GM23248 (cell line): ENCODE data around the gene ACE. TPM values are rescaled to one million over a fixed set of nuclear protein-coding genes. Genes with fewer than 3 reads are reported as not detected.

Experiments
- DNase-seq: peaks from one replicate; pipeline ENCODE4 v3.0.0-alpha.2; 2015
- H2AFZ ChIP-seq: fragments of 200-600 bp; sonication (generic); 2 replicates; pipeline ENCODE4 v1.6.1; 2016; ENCODE audit warnings: antibody characterized with exemption
- H3F3A ChIP-seq: fragments of 200-600 bp; sonication (generic); 2 replicates; pipeline ENCODE4 v1.6.1; 2016; ENCODE audit warnings: mild to moderate bottlenecking, antibody characterized with exemption, mixed run types; ENCODE audit not compliant: insufficient read depth
- H3K27ac ChIP-seq: fragments of 200-600 bp; sonication (generic); 2 replicates; pipeline ENCODE4 v1.5.1; 2016; ENCODE audit warnings: mild to moderate bottlenecking
- H3K27me3 ChIP-seq: fragments of 200-600 bp; sonication (generic); replicated peaks from 2 replicates; pipeline ENCODE4 v1.6.1; 2016; ENCODE audit warnings: mild to moderate bottlenecking; ENCODE audit not compliant: insufficient read depth
- H3K36me3 ChIP-seq: fragments of 200-600 bp; sonication (generic); 2 replicates; pipeline ENCODE4 v1.6.1; 2016; ENCODE audit warnings: low read depth, mild to moderate bottlenecking
- H3K4me1 ChIP-seq: fragments of 200-600 bp; sonication (generic); 2 replicates; pipeline ENCODE4 v1.6.1; 2016; ENCODE audit warnings: mild to moderate bottlenecking; ENCODE audit not compliant: insufficient read depth
- H3K4me2 ChIP-seq: fragments of 200-600 bp; sonication (generic); one replicate; pipeline ENCODE4 v1.6.1; 2016; ENCODE audit warnings: mild to moderate bottlenecking; ENCODE audit not compliant: unreplicated experiment
- H3K4me3 ChIP-seq: fragments of 200-600 bp; sonication (generic); 2 replicates; pipeline ENCODE4 v1.5.1; 2016; ENCODE audit warnings: mild to moderate bottlenecking
- H3K79me2 ChIP-seq: fragments of 200-600 bp; sonication (generic); 2 replicates; pipeline ENCODE4 v1.6.1; 2016; ENCODE audit warnings: mild to moderate bottlenecking; ENCODE audit not compliant: insufficient read depth
- H3K9ac ChIP-seq: fragments of 200-600 bp; sonication (generic); 2 replicates; pipeline ENCODE4 v1.6.1; 2016; ENCODE audit warnings: mild to moderate bottlenecking
- H3K9me2 ChIP-seq: fragments of 200-600 bp; sonication (generic); 2 replicates; pipeline ENCODE4 v1.6.1; 2016; ENCODE audit warnings: mixed run types, mild to moderate bottlenecking, moderate library complexity; ENCODE audit not compliant: insufficient read depth
- H3K9me3 ChIP-seq: fragments of 200-600 bp; sonication (generic); one replicate; pipeline ENCODE4 v1.6.1; 2017; ENCODE audit warnings: low read depth
- H4K20me1 ChIP-seq: fragments of 200-600 bp; sonication (generic); 2 replicates; pipeline ENCODE4 v1.6.0; 2016; ENCODE audit not compliant: insufficient read depth
- EZH2 ChIP-seq: fragments of 200-600 bp; sonication (generic); IDR thresholded peaks from 2 replicates; pipeline ENCODE4 v1.6.1; 2018; ENCODE audit warnings: antibody characterized with exemption, mild to moderate bottlenecking; ENCODE audit not compliant: insufficient read depth, poor library complexity, severe bottlenecking
- EZH2phosphoT487 ChIP-seq: fragments of 200-600 bp; sonication (generic); IDR thresholded peaks from 2 replicates; pipeline ENCODE4 v1.6.1; 2018; ENCODE audit warnings: antibody characterized with exemption, moderate library complexity, mild to moderate bottlenecking, low read depth; ENCODE audit not compliant: insufficient read depth
- WGBS, 2 experiments: methylation state at CpG; one replicate each; pipeline ENCODE4 v1.1.6; 2015 to 2017; ENCODE audit warnings: low lambda C conversion rate in 2 of 2, low coverage in 1 of 2; ENCODE audit errors: missing lambda C conversion rate in 2 of 2; 5-methylcytosine and 5-hydroxymethylcytosine counted together
- in situ Hi-C: fragments of 300-500 bp; cut with MboI; formaldehyde crosslinking; loops from 2 replicates; pipeline ENCODE4 v1.15.0; 2020
- polyA plus RNA-seq: library from polyadenylated mRNA; unstranded; fragments of >200 nt; fragmentation: Nextera tagmentation; extraction: Ambion mirVana; gene quantifications from 2 replicates; pipeline ENCODE4 v1.2.1, GENCODE V29; 2016
- total RNA-seq: library from RNA; depleted of rRNA; stranded (reverse); fragments of >200 nt; shearing (Covaris generic); gene quantifications from 2 replicates; pipeline ENCODE4 v1.2.3, GENCODE V29; 2014

Gene ACE
- total and polyA plus RNA-seq, 2 experiments from 2014 or later = 2.2 to 3.4 TPM

DNA sequence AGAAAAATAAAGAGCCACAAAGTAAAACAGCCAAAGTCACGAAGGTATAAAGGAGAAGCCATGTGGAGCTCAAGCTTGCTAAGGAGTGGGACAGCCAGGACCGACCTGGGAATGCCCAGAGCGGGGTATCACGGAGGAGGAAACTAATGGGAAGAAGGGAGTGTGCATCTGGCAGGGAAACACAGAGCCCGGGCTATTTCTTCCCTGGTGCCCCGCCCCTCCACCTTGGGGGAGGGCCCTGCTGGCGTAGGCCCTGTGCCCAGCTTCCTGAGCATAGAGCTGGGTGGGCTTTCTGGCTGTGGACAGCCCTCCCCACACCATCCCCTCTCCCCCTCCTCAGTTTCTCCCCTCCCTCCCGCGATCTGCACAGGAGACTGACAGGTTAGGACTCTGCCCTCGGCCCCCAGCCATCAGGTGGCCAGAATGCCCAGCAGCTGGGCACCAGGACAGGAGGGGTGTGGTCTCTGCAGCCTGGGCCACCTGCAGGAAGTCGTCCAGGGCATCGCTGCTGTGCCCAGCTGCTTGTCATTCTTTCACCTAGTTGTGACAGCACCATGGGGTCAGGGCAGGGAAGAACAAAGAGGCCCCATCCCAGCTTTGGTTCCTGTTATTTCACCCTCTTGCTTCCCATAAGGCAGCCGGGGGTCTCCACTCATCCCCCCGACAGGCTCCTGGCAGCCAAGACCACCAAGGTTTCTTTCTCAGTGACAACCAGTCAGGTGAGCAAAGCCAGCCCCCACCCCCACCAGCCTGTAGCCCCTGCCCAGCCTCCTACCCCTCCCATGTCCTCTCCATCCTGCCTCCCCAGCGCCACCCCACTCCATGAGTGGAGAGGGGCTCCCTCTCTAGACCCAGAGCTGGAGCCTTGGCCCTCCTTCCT, 66.3 kb downstream of the ACE start:
- H3K4me3 ChIP-seq = no peak overlapping the region
- in situ Hi-C loops = no loop called here
- H3K36me3 ChIP-seq = no peaks in the 10 kb centered on the region
- 30 to 33% methylated on average over 12 to 15 of the region's 15 CpGs for WGBS, 2 experiments
- no peak for DNase-seq
- H3K4me1 ChIP-seq = no peaks in the 10 kb centered on the region
- no peaks in the 10 kb centered on the region for H3K9me2 ChIP-seq
- H3K9me3 ChIP-seq = no peaks in the 10 kb centered on the region
- no peak overlapping the region for H3K9ac ChIP-seq
- TF ChIP-seq EZH2 = no peak
- TF ChIP-seq EZH2phosphoT487 = no peak
- no peaks in the 10 kb centered on the region for H3F3A ChIP-seq
- no peak overlapping the region for H2AFZ ChIP-seq
- no peaks in the 10 kb centered on the region for H3K79me2 ChIP-seq
- no peaks in the 10 kb centered on the region for H4K20me1 ChIP-seq
- no peak overlapping the region for H3K27ac ChIP-seq
- H3K4me2 ChIP-seq = no peak overlapping the region
- peaks cover 13% of the 10 kb centered on the region for H3K27me3 ChIP-seq

DNA sequence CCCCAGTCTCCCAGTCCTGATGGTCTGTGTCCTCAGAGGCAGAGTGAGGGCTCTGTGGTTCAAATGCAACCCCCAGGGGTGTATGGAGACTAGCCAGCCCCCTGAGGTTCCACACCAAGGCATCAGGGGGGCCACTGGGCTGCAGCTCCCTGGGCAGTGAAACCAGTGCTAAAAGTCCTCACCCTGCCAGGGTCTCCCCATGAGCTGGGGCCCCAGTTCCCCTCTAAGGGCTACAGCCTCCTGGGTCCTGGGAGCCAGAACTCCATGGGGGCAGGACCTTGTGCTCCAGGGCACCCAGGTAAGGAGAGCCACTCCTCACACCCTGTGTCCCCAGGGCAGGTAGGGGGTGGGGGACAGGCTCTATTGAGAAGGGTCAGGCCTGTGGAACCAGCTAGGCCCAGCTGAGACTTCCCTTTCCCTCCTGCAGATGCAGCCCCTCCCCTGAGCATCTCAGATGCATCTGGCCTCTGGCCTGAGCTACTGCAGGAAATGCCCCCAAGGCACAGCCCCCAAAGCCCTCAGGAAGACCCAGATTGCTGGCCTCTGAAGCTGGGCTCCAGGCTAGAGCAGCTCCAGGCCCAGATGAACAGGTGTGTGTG, 67.1 kb downstream of the ACE start:
- Histone ChIP-seq H3K4me1 (no peaks in the 10 kb centered on the region), H3K9me2 (no peaks in the 10 kb centered on the region), H3K79me2 (no peaks in the 10 kb centered on the region), H3K4me3 (no peak overlapping the region), H3K36me3 (no peaks in the 10 kb centered on the region), H3K27me3 (peaks cover 6% of the 10 kb centered on the region; the same call in 1 of the 2 replicates), H3K4me2 (no peak overlapping the region), H3K27ac (no peak overlapping the region), H3K9me3 (no peaks in the 10 kb centered on the region), H4K20me1 (no peaks in the 10 kb centered on the region), H3K9ac (no peak overlapping the region), H3F3A (no peaks in the 10 kb centered on the region), H2AFZ (no peak overlapping the region)
- TF ChIP-seq EZH2phosphoT487 (no peak), EZH2 (no peak)
- no peak for DNase-seq
- in situ Hi-C loops = no loop called here

DNA sequence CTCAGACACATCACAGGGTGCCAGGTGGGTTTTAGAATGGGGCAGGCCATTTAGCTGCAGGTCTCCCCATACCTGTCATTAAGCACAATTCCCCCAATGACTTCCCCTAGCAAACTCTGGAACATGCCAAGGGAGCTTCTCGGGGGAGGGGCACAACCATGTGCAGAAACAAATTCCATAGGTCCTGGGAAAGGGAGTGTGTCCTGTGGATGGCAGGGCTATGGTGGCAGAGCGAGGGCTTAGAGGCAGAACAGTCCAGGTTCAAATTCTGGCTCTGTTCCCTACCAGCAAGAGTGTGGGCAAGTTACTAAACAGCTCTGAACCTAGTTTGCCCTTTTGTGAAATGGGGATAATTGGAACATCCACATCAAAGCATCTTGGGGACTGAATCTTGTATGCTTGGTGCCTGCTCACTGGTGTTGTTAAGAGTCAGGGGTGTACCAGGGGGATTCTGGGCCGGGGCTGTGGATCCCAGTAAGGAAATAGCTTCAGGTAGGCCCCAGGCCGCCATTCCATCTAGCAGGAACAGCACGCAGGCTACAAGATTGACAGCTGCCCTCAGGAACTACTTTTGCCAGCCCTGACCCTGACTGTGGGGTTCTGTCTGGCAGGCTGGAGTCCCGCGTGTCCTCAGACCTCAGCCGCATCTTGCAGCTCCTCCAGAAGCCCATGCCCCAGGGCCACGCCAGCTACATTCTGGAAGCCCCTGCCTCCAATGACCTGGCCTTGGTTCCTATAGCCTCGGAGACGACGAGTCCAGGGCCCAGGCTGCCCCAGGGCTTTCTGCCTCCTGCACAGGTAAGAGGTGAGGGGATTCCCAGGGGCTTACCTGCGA, 67.8 kb downstream of the ACE start:
- no peak overlapping the region for H2AFZ ChIP-seq
- H3K9me2 ChIP-seq = no peaks in the 10 kb centered on the region
- no peaks in the 10 kb centered on the region for H3K9me3 ChIP-seq
- no peak overlapping the region for H3K27ac ChIP-seq
- no peak overlapping the region for H3K9ac ChIP-seq
- H3K4me3 ChIP-seq = no peak overlapping the region
- no peak overlapping the region for H3K4me2 ChIP-seq
- DNase-seq = no peak
- H3K36me3 ChIP-seq = no peaks in the 10 kb centered on the region
- no peaks in the 10 kb centered on the region for H3K27me3 ChIP-seq
- H3K79me2 ChIP-seq = no peaks in the 10 kb centered on the region
- WGBS, 2 experiments = 76 to 82% methylated on average over 13 of the region's 13 CpGs
- no peaks in the 10 kb centered on the region for H4K20me1 ChIP-seq
- in situ Hi-C loops = no loop called here
- no peak for TF ChIP-seq EZH2phosphoT487
- TF ChIP-seq EZH2 = no peak
- 0 out of 2 replicates have a peak, but pooled peaks cover 4% of the 10 kb centered on the region for H3K4me1 ChIP-seq
- no peaks in the 10 kb centered on the region for H3F3A ChIP-seq

DNA sequence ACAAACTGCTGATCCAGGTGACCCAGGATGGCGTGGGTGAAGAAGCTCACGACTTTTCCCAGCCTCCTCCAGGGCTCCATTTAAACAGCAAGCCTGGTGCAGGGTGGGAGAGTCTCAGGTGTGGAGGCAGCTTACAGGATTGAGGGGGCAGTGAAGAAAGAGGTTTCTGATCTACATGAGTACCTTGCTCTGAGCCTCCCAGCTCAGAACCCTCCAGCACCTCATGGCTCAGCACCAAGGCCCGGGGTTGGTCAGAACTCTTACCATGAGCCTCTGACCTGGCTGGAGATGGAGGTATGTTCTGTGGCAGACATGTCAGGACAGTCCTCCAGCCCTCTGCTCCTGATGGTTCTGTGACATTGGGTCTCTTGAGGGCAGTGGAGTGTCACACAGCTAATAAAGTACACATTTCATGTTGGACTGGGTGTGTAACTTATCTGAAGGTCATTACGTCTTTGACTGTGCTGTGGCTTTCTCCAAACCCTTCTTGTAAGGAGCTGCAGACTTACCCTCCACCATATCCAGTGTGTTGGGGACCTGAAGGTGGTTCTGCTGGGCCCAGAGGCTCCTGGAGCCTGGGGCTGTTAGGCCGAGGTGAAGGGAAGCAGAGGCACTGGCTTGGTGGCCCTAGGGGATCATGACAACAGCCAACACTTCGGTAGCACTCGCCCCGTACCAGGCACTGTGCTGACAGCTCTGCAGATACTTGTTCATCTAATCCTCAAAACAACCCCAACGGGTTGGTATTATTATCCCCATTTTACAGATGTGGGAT, 69.6 kb downstream of the ACE start:
- WGBS, 2 experiments = 77 to 81% methylated on average over 9 of the region's 9 CpGs
- H3K4me2 ChIP-seq = no peak overlapping the region
- in situ Hi-C loops = no loop called here
- no peaks in the 10 kb centered on the region for H3K36me3 ChIP-seq
- peaks cover 3% of the 10 kb centered on the region for H3F3A ChIP-seq
- H3K9me2 ChIP-seq = no peaks in the 10 kb centered on the region
- H3K9ac ChIP-seq = no peak overlapping the region
- no peaks in the 10 kb centered on the region for H4K20me1 ChIP-seq
- 0 out of 2 replicates have a peak, but pooled peaks cover 4% of the 10 kb centered on the region for H3K4me1 ChIP-seq
- no peak overlapping the region for H3K27ac ChIP-seq
- no peak overlapping the region for H2AFZ ChIP-seq
- H3K9me3 ChIP-seq = no peaks in the 10 kb centered on the region
- no peak for DNase-seq
- H3K27me3 ChIP-seq = no peaks in the 10 kb centered on the region
- TF ChIP-seq EZH2 (no peak), EZH2phosphoT487 (no peak)
- H3K4me3 ChIP-seq = no peak overlapping the region
- H3K79me2 ChIP-seq = peaks cover 12% of the 10 kb centered on the region
